Astrocyte (in vitro differentiated cells and primary cell): ENCODE data around the gene BCR.

ENCODE experiments used
- EZH2 ChIP-seq: IDR thresholded peaks from 2 replicates; pipeline ENCODE4 v1.6.1; 2012; ENCODE audit warnings: mild to moderate bottlenecking, low read length, inconsistent platforms; ENCODE audit not compliant: insufficient read depth
- TF ChIP-seq, protein P1 (sequence below): IDR thresholded peaks from 2 replicates; pipeline ENCODE4 v1.5.1; 2011; ENCODE audit warnings: low read depth, mild to moderate bottlenecking, inconsistent platforms, low read length, moderate library complexity; ENCODE audit not compliant: insufficient read depth

DNA sequence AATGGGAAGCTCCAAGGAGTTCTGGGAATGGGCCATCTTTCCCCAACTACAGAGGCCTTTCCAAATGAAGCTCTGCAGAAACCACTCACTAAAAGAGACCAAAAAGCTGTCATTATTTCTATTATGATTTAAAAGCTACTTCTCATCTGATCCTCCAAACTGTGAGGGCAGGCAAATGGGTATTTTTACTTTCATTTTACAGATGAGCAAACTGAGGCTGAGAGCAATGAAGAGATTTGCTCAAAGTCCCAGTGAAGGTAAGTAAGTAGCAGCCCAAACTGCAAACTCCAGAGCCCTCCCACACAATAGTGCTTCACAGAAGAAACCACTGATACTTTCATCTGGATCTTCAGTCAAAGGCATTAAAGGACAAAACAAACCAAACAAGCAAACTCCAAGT is 39.9 kb upstream of the BCR start:
- TF ChIP-seq EZH2: no peak
- TF ChIP-seq, protein P1, sequence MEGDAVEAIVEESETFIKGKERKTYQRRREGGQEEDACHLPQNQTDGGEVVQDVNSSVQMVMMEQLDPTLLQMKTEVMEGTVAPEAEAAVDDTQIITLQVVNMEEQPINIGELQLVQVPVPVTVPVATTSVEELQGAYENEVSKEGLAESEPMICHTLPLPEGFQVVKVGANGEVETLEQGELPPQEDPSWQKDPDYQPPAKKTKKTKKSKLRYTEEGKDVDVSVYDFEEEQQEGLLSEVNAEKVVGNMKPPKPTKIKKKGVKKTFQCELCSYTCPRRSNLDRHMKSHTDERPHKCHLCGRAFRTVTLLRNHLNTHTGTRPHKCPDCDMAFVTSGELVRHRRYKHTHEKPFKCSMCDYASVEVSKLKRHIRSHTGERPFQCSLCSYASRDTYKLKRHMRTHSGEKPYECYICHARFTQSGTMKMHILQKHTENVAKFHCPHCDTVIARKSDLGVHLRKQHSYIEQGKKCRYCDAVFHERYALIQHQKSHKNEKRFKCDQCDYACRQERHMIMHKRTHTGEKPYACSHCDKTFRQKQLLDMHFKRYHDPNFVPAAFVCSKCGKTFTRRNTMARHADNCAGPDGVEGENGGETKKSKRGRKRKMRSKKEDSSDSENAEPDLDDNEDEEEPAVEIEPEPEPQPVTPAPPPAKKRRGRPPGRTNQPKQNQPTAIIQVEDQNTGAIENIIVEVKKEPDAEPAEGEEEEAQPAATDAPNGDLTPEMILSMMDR: no peak
